HepG2 (cell line): Measurements from ENCODE around the gene UQCRC1. TPM values are rescaled to one million over a fixed set of nuclear protein-coding genes. Genes with fewer than 3 reads are reported as not detected.

ENCODE experiments used
- EED ChIP-seq: sonication (generic); formaldehyde crosslinking; IDR thresholded peaks from 2 replicates; pipeline ENCODE4 v1.5.0; 2020; ENCODE audit warnings: mild to moderate bottlenecking, missing genetic modification reagents
- ELF3 ChIP-seq: IDR thresholded peaks from 2 replicates; pipeline ENCODE4 v1.6.1; 2016; ENCODE audit warnings: missing genetic modification reagents, missing compliant biosample characterization
- FOXP1 ChIP-seq, 2 experiments: fragments of 450-650 bp in 1 of 2; IDR thresholded peaks; 2 replicates each; pipeline ENCODE4 v1.6.1; 2017 to 2018; ENCODE audit warnings: antibody characterized with exemption in 1 of 2
- GATAD1 ChIP-seq: IDR thresholded peaks from 2 replicates; pipeline ENCODE4 v1.6.1; 2016; ENCODE audit warnings: missing genetic modification reagents, missing compliant biosample characterization
- HMGA1 ChIP-seq: sonication (generic); formaldehyde crosslinking; conservative IDR thresholded peaks from 2 replicates; pipeline ENCODE4 v1.4.0; 2020; ENCODE audit warnings: missing genetic modification reagents
- KLF6 ChIP-seq: IDR thresholded peaks from 2 replicates; pipeline ENCODE4 v1.8.0; 2016; ENCODE audit warnings: missing biosample characterization, missing genetic modification reagents
- RERE ChIP-seq: IDR thresholded peaks from 2 replicates; pipeline ENCODE4 v1.6.1; 2016; ENCODE audit warnings: low read depth, missing genetic modification reagents, missing compliant biosample characterization
- RFX5 ChIP-seq: IDR thresholded peaks from 2 replicates; pipeline ENCODE4 v1.6.1; 2011; ENCODE audit warnings: low read depth, low read length, improper control_type of control experiment
- SNAPC4 ChIP-seq: sonication (generic); formaldehyde crosslinking; IDR thresholded peaks from 2 replicates; pipeline ENCODE4 v1.4.0; 2020; ENCODE audit warnings: mild to moderate bottlenecking, missing genetic modification reagents
- SP1 ChIP-seq, 2 experiments: fragments of 450-650 bp in 1 of 2; sonication (generic) in 1 of 2; formaldehyde crosslinking in 1 of 2; IDR thresholded peaks; 2 replicates each; pipeline versions ENCODE4 v1.4.0 to v1.6.1; 2016 to 2020; ENCODE audit warnings: missing genetic modification reagents in 1 of 2
- SP2 ChIP-seq: sonication (generic); formaldehyde crosslinking; IDR thresholded peaks from 2 replicates; pipeline ENCODE4 v1.5.1; 2020; ENCODE audit warnings: mild to moderate bottlenecking, missing genetic modification reagents
- THAP7 ChIP-seq: sonication (generic); formaldehyde crosslinking; IDR thresholded peaks from 2 replicates; pipeline ENCODE4 v1.8.1; 2023; ENCODE audit warnings: mild to moderate bottlenecking, missing genetic modification reagents
- ZFP41 ChIP-seq: sonication (generic); formaldehyde crosslinking; IDR thresholded peaks from 2 replicates; pipeline ENCODE4 v1.4.0; 2020; ENCODE audit warnings: mild to moderate bottlenecking, missing genetic modification reagents, borderline replicate concordance
- ZFX ChIP-seq: sonication (generic); formaldehyde crosslinking; IDR thresholded peaks from 2 replicates; pipeline ENCODE4 v1.4.0; 2020; ENCODE audit warnings: mild to moderate bottlenecking, low read depth, missing genetic modification reagents, moderate library complexity
- ZNF563 ChIP-seq: sonication (generic); formaldehyde crosslinking; IDR thresholded peaks from 2 replicates; pipeline ENCODE4 v1.8.0; 2022; ENCODE audit warnings: mild to moderate bottlenecking, moderate library complexity, missing genetic modification reagents
- ZNF703 ChIP-seq: sonication (generic); formaldehyde crosslinking; IDR thresholded peaks from 2 replicates; pipeline ENCODE4 v1.5.1; 2020; ENCODE audit warnings: missing genetic modification reagents, mild to moderate bottlenecking, moderate library complexity, borderline replicate concordance
- ZNF883 ChIP-seq: sonication (generic); formaldehyde crosslinking; IDR thresholded peaks from 2 replicates; pipeline ENCODE4 v1.5.1; 2020; ENCODE audit warnings: mild to moderate bottlenecking, missing genetic modification reagents; ENCODE audit errors: not compliant biosample characterization
- polyA plus RNA-seq, 8 experiments: library from polyadenylated mRNA; depleted of rRNA in 3 of 8; stranded (reverse) in 7 of 8; unstranded in 1 of 8; fragments of >200 nt; fragmentation: Illumina TruSeq in 4 of 8; extraction: Trizol in 4 of 8; gene quantifications; 2 replicates each; pipeline versions ENCODE4 v1.2.1 to v1.2.3, GENCODE V29; 2011 to 2016; ENCODE audit warnings: low read depth in 4 of 8, missing spikeins in 1 of 8, mixed read lengths in 1 of 8; ENCODE audit not compliant: insufficient read depth in 1 of 8
- total RNA-seq, 5 experiments: library from RNA; depleted of rRNA; stranded (reverse); fragments of >200 nt; fragmentation: Illumina TruSeq; extraction: Trizol; gene quantifications; 2 replicates each; pipeline ENCODE4 v1.2.3, GENCODE V29; 2016; ENCODE audit warnings: low read depth in 1 of 5

UQCRC1 gene
- total and polyA plus RNA-seq, 2 of the 13 experiments (the other 11 are each of a cell fraction or from before 2014, with no cell fraction given), result 316 to 680 TPM

DNA sequence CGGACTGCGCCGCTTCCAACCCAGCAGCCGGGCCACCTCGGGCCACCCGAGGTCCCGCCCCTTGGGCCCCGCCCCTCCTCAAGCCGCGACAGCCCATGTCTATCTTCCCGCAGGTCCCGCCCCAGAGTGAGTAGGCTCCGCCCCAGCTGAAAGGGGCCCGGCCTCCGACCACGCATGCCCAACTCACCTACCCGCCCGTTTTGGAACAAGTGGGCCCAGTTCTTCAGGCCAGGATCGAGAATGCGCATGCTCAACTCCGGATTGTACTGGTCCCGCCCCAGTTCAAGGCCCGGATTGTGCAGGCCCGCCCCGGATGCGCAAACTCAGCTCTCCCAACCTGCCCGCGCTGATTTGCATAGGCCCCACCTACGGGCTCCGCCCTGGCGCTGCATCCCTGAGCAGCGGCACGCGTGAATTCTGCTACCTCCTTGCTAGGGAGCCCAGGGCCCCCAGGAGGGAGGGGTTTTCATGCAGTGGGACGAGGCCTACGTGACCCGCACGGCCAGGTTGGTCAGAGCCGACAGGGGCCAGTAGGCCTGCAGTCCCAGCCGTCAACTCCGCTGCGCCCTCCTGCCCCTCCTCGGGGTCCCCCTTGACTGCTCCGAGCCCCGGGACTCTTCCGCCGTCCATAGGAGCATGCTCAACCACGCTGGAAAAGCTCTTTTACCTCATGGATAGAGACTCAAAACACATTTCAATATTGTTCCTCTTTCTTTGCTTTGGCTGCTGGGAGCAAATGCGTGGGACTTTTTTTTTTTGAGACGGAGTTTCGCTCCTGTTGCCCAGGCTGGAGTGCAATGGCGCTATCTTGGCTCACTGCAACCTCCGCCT lies 52.4 kb downstream of the UQCRC1 start, which contains the start of gene PFKFB4 (continued):
- TF ChIP-seq ZNF563 (CRISPR knock-in tag), result peak; percentile 70; the same call in 1 of the 2 replicates
- no peak for TF ChIP-seq EED (CRISPR knock-in tag)
- TF ChIP-seq ZFP41, result peak; percentile 60; the same call in 1 of the 2 replicates
- peak; percentile 97 for TF ChIP-seq SNAPC4 (CRISPR knock-in tag)
- no peak for TF ChIP-seq RFX5
- TF ChIP-seq THAP7 (CRISPR knock-in tag), result 0 out of 2 replicates have a peak, but pooled peaks have one; percentile 74
- no peak for TF ChIP-seq FOXP1 (IDR thresholded peaks at IDR 0.05)
- TF ChIP-seq FOXP1 (CRISPR knock-in tag; IDR thresholded peaks at IDR 0.05), result peak; percentile 63; the same call in 1 of the 2 replicates
- no peak for TF ChIP-seq SP1 (IDR thresholded peaks at IDR 0.05)
- TF ChIP-seq SP1 (CRISPR knock-in tag; IDR thresholded peaks at IDR 0.05), result peak; percentile 90
- no peak for TF ChIP-seq ZNF883
- no peak for TF ChIP-seq HMGA1 (CRISPR knock-in tag)
- TF ChIP-seq ELF3 (CRISPR knock-in tag), result peak; percentile 69; the same call in 1 of the 2 replicates
- TF ChIP-seq KLF6 (CRISPR knock-in tag), result 0 out of 2 replicates have a peak, but pooled peaks have one; percentile 47
- TF ChIP-seq ZNF703 (CRISPR knock-in tag), result no peak
- TF ChIP-seq ZFX, result peak; percentile 96
- TF ChIP-seq GATAD1 (CRISPR knock-in tag), result peak; percentile 74
- peak; percentile 56; the same call in 1 of the 2 replicates for TF ChIP-seq SP2 (CRISPR knock-in tag)
- TF ChIP-seq RERE, result peak; percentile 51; the same call in 1 of the 2 replicates
